ES-I3 (cell line): ENCODE data around the gene THADA.
"Not testable (repeated sequence)": the region's sequence is repeated elsewhere in the genome, so short reads cannot be mapped to it uniquely, and the experiment has no call there.

Experiments used
- H3K36me3 ChIP-seq: 2 replicates; pipeline ENCODE4 v1.6.1; 2013; ENCODE audit warnings: mild to moderate bottlenecking, low read length, control low read depth, moderate library complexity; ENCODE audit not compliant: insufficient read depth
- H3K4me1 ChIP-seq: 2 replicates; pipeline ENCODE4 v1.6.1; 2013; ENCODE audit warnings: mild to moderate bottlenecking, control low read depth, low read length; ENCODE audit not compliant: insufficient read depth
- H3K9ac ChIP-seq: 2 replicates; pipeline ENCODE4 v1.6.1; 2013; ENCODE audit warnings: low read depth, mild to moderate bottlenecking, low read length, moderate library complexity
- H3K9me3 ChIP-seq: 2 replicates; pipeline ENCODE4 v1.6.1; 2013; ENCODE audit warnings: mild to moderate bottlenecking, low read length, moderate library complexity; ENCODE audit not compliant: control insufficient read depth, insufficient read depth

THADA gene

DNA sequence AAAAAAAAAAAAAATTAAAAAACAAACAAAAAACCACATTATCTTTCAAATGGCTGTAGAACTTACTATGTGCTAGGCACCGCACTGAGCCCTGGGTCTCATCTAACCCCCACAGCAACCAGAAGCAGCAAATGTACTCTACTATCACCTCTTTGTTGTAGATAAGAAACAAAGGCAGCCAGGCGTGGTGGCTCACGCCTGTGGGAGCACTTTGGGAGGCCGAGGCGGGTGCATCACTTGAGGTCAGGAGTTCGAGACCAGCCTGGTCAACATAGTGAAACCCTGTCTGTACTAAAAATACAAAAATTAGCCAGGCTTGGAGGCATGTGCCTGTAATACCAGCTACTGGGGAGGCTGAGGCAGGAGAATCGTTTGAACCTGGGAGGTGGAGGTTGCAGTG is 406.0 kb downstream of the THADA start:
- H3K36me3 ChIP-seq, H3K9me3 ChIP-seq, H3K9ac ChIP-seq: not testable (repeated sequence)
- H3K4me1 ChIP-seq = peaks cover 37% of the 10 kb centered on the region

GRCh38 chr2:43188561-43189386 is 407.1 kb downstream of the THADA start:
- no peaks in the 10 kb centered on the region for H3K36me3 ChIP-seq
- H3K9ac ChIP-seq = no peak overlapping the region
- H3K4me1 ChIP-seq = peaks cover 37% of the 10 kb centered on the region
- H3K9me3 ChIP-seq = no peaks in the 10 kb centered on the region

GRCh38 chr2:43186679-43187374 is 409.0 kb downstream of the THADA start:
- no peaks in the 10 kb centered on the region for H3K36me3 ChIP-seq
- H3K9ac ChIP-seq = no peak overlapping the region
- no peaks in the 10 kb centered on the region for H3K9me3 ChIP-seq
- peaks cover 38% of the 10 kb centered on the region for H3K4me1 ChIP-seq

DNA sequence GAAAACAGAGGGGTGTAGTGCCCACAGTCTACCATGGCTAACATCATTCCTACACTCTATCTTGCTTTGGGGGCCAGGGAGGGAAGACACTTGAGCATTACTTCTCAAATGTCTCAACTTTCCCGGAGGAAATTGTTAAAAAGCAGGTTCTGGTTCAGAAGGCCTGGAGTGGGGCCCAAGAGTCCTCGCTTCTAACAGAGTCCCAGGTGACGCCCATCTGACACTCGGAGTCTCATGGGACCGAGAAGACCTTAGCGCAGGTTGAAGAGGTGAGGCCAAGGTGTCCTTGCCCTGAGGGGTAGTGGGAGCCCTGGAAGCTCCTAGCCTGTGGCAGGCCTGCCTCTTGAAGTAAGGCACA is 409.5 kb downstream of the THADA start:
- no peaks in the 10 kb centered on the region for H3K9me3 ChIP-seq
- H3K4me1 ChIP-seq = peaks cover 41% of the 10 kb centered on the region
- no peaks in the 10 kb centered on the region for H3K36me3 ChIP-seq
- no peak overlapping the region for H3K9ac ChIP-seq

DNA sequence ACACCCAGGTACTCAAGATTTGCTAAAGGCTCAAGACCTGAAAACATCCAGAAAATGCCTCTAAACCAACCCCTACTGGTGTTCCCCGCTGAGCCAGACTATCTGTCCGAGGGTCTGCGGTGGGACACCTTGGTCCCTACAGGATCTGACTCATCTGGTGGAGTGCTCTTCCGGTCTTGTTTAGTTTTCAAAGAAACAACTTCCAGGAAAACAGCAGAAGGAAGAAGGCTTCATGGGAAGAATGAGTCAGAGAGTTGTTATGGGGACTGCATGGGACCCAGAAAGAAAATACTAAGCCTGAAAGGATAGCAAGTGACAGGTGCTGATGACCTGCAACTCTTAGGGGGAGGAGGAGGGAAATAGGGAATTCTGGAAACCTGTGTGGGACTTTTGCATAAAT is 410.7 kb downstream of the THADA start:
- no peak overlapping the region; the same call in 1 of the 2 replicates for H3K9ac ChIP-seq
- no peaks in the 10 kb centered on the region for H3K36me3 ChIP-seq
- H3K4me1 ChIP-seq = peaks cover 49% of the 10 kb centered on the region
- no peaks in the 10 kb centered on the region for H3K9me3 ChIP-seq

DNA sequence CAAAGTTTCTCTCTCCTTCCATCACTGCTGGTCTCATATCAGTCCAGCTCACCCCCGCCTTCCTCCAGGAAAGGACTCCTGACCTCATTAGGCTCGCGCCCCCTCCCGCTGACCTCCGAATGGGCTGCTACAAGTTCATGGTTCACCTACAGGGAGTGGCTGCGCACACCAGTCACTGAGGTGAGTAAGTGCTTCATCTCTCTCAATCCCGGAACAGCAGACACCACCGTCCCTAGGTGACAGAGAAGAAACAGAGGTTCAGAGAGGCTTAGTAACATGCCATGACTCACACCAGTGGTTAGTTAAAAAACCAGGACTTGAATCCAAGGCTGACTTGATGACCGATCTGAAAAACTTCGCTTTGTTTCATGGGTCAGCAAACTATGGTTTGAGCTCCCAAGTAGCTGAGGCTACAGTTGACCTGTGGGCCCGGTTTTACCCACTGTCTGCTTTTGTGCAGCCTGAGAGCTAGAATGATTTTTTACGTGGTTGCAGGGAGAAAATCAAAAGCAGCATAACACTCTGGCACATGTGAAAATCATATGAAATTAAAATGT is 411.4 kb downstream of the THADA start:
- Histone ChIP-seq H3K9ac (no peak overlapping the region), H3K9me3 (no peaks in the 10 kb centered on the region), H3K4me1 (peaks cover 50% of the 10 kb centered on the region), H3K36me3 (no peaks in the 10 kb centered on the region)

- no peak overlapping the region for H3K9ac ChIP-seq
- H3K36me3 ChIP-seq = no peaks in the 10 kb centered on the region
- peaks cover 50% of the 10 kb centered on the region for H3K4me1 ChIP-seq
- no peaks in the 10 kb centered on the region for H3K9me3 ChIP-seq
These were observed 412.1 kb downstream of the THADA start for GRCh38 chr2:43183743-43184142.

- no peak overlapping the region for H3K9ac ChIP-seq
- no peaks in the 10 kb centered on the region for H3K36me3 ChIP-seq
- H3K4me1 ChIP-seq = peaks cover 42% of the 10 kb centered on the region
- peaks cover under 1% of the 10 kb centered on the region for H3K9me3 ChIP-seq
These were observed 414.9 kb downstream of the THADA start for GRCh38 chr2:43180897-43181296.
